ENCODE measurements around the gene MTG2. TPM values are rescaled to one million over a fixed set of nuclear protein-coding genes. Genes with fewer than 3 reads are reported as not detected.

Gene MTG2
- total and polyA plus RNA-seq, 2 of the 8 experiments (the other 6 are each of a cell fraction or from before 2014, with no cell fraction given), result 14.4 to 22.8 TPM

GRCh38 chr20:62164879-62165761 is 17.7 kb upstream of the MTG2 start (continued):
- TF ChIP-seq CHD7 (IDR thresholded peaks at IDR 0.05; ENCODE audit: insufficient replicate concordance, low read length), result no peak
